Measurements from ENCODE around the gene CD44.
A peak's percentile ranks its signal among the peaks of the same experiment; 100 is the strongest.

GRCh38 chr11:35138943-35139721 is at the start of gene CD44:
- TF ChIP-seq CTCF (IDR thresholded peaks at IDR 0.05) (no peak), POLR2A (IDR thresholded peaks at IDR 0.05) (peak; percentile 86)

All from gastroesophageal sphincter (tissue), 3 donors.